A549 (cell line): ENCODE data around the gene ETF1. TPM values are rescaled to one million over a fixed set of nuclear protein-coding genes. Genes with fewer than 3 reads are reported as not detected.
A peak's percentile ranks its signal among the peaks of the same experiment; 100 is the strongest.

Experiments used
- ATAC-seq, 2 experiments: fragments of 200-7000 bp in 1 of 2; fragments of >200 bp in 1 of 2; cut with Nextera tagmentation in 1 of 2; cut with Tn5 transposase in 1 of 2; 3 replicates each; pipeline versions ENCODE4 v1.8.0 to v1.9.1; 2018 to 2020; ENCODE audit warnings: mild to moderate bottlenecking in 1 of 2, moderate library complexity in 1 of 2
- CTCF ChIA-PET: fragments of 300-600 bp; sonication (Branson Sonifier 250); formaldehyde crosslinking; extraction: SDS; loops from one replicate; lab custom pipeline; 2021; ENCODE audit warnings: antibody characterized with exemption, inconsistent platforms; lab: Yijun Ruan, JAX
- POLR2A ChIA-PET: fragments of 350-600 bp; formaldehyde crosslinking; extraction: SDS; loops from one replicate; lab custom pipeline; 2021; ENCODE audit warnings: antibody characterized with exemption, inconsistent platforms; lab: Yijun Ruan, JAX
- DNase-seq, 2 experiments: peaks; one replicate each; pipeline versions ENCODE4 v3.0.0 to v3.0.0-alpha.2; 2011 to 2016; ENCODE audit warnings: low read depth in 1 of 2, low spot score in 1 of 2
- FAIRE-seq: peaks from 2 replicates; lab custom pipeline; 2011; peaks lifted over from hg19 to GRCh38; lab: Jason Lieb, UNC
- H3K27ac ChIP-seq, 2 experiments: fragments of >200 bp; sonication (Bioruptor Twin); formaldehyde crosslinking; 3 replicates each; pipeline ENCODE4 v1.5.1; 2016 to 2017
- H3K4me1 ChIP-seq: fragments of >200 bp; sonication (Bioruptor Twin); formaldehyde crosslinking; 3 replicates; pipeline ENCODE4 v1.6.1; 2016
- H3K4me2 ChIP-seq: fragments of >200 bp; sonication (Bioruptor Twin); formaldehyde crosslinking; 3 replicates; pipeline ENCODE4 v1.6.1; 2016
- H3K4me3 ChIP-seq: fragments of >200 bp; sonication (Bioruptor Twin); formaldehyde crosslinking; 3 replicates; pipeline ENCODE4 v1.5.1; 2016
- H3K9me3 ChIP-seq: fragments of >200 bp; sonication (Bioruptor Twin); formaldehyde crosslinking; 3 replicates; pipeline ENCODE4 v1.6.1; 2016
- CBX2 ChIP-seq: fragments of 200-600 bp; sonication (generic); IDR thresholded peaks from 2 replicates; pipeline ENCODE4 v1.6.1; 2016; ENCODE audit warnings: low read depth, mild to moderate bottlenecking, borderline replicate concordance
- EHF ChIP-seq: fragments of 250-450 bp; sonication (Bioruptor Pico); IDR thresholded peaks from 2 replicates; pipeline ENCODE4 v1.5.0; 2020; ENCODE audit warnings: mild to moderate bottlenecking
- FOXS1 ChIP-seq: fragments of 250-450 bp; sonication (Bioruptor Pico); IDR thresholded peaks from 2 replicates; pipeline ENCODE4 v1.5.0; 2020; ENCODE audit warnings: mild to moderate bottlenecking, moderate library complexity
- GATA3 ChIP-seq: IDR thresholded peaks from 2 replicates; pipeline ENCODE4 v1.6.1; 2012; ENCODE audit warnings: borderline replicate concordance
- HDAC2 ChIP-seq: fragments of 200-600 bp; sonication (generic); IDR thresholded peaks from 2 replicates; pipeline ENCODE4 v1.6.1; 2016
- HEYL ChIP-seq: fragments of 250-450 bp; sonication (Bioruptor Pico); IDR thresholded peaks from 2 replicates; pipeline ENCODE4 v1.8.0; 2021; ENCODE audit warnings: mild to moderate bottlenecking, moderate library complexity
- HOXA7 ChIP-seq: fragments of 250-450 bp; sonication (Bioruptor Pico); IDR thresholded peaks from 2 replicates; pipeline ENCODE4 v1.5.0; 2020; ENCODE audit warnings: mild to moderate bottlenecking, moderate library complexity
- HOXB5 ChIP-seq: fragments of 250-450 bp; sonication (Bioruptor Pico); IDR thresholded peaks from 2 replicates; pipeline ENCODE4 v1.5.0; 2020; ENCODE audit warnings: mild to moderate bottlenecking, moderate library complexity
- JUN ChIP-seq, 2 experiments: fragments of >200 bp; sonication (Bioruptor Twin); formaldehyde crosslinking; IDR thresholded peaks; 2 replicates in 1 of 2; 3 replicates in 1 of 2; pipeline ENCODE4 v1.6.1; 2016 to 2017
- JUNB ChIP-seq: fragments of >200 bp; sonication (Bioruptor Twin); formaldehyde crosslinking; IDR thresholded peaks from 2 replicates; pipeline ENCODE4 v1.6.1; 2016
- KDM5A ChIP-seq: fragments of 200-600 bp; sonication (generic); IDR thresholded peaks from 2 replicates; pipeline ENCODE4 v1.6.1; 2016; ENCODE audit warnings: antibody characterized with exemption, mild to moderate bottlenecking
- MAFK ChIP-seq: fragments of 450-650 bp; IDR thresholded peaks from 2 replicates; pipeline ENCODE4 v1.6.1; 2014; ENCODE audit not compliant: partially characterized antibody
- MYC ChIP-seq: IDR thresholded peaks from 2 replicates; pipeline ENCODE4 v1.6.1; 2012; ENCODE audit warnings: mild to moderate bottlenecking, inconsistent platforms, low read length, improper control_type of control experiment, borderline replicate concordance
- NPAS2 ChIP-seq: fragments of 250-450 bp; sonication (Bioruptor Pico); IDR thresholded peaks from 2 replicates; pipeline ENCODE4 v1.8.0; 2022; ENCODE audit warnings: mild to moderate bottlenecking, moderate library complexity, borderline replicate concordance
- POLR2A ChIP-seq: IDR thresholded peaks from 2 replicates; pipeline ENCODE4 v1.6.1; 2012; ENCODE audit warnings: mild to moderate bottlenecking, low read length
- RCOR1 ChIP-seq: fragments of 150-350 bp; IDR thresholded peaks from 2 replicates; pipeline ENCODE4 v1.6.1; 2014; ENCODE audit warnings: antibody characterized with exemption, low read length, low read depth
- RFX5 ChIP-seq: fragments of 450-650 bp; IDR thresholded peaks from 2 replicates; pipeline ENCODE4 v1.7.1; 2014; ENCODE audit warnings: antibody characterized with exemption, mild to moderate bottlenecking, moderate library complexity
- RNF2 ChIP-seq: fragments of 200-600 bp; sonication (generic); IDR thresholded peaks from 2 replicates; pipeline ENCODE4 v1.6.1; 2016; ENCODE audit warnings: low read depth, mild to moderate bottlenecking, antibody characterized with exemption, moderate library complexity, borderline replicate concordance
- SMC3 ChIP-seq: fragments of >200 bp; sonication (Bioruptor Twin); formaldehyde crosslinking; IDR thresholded peaks from 3 replicates; pipeline ENCODE4 v1.6.1; 2018; ENCODE audit warnings: inconsistent platforms
- TFCP2L1 ChIP-seq: fragments of 250-450 bp; sonication (Bioruptor Pico); IDR thresholded peaks from 2 replicates; pipeline ENCODE4 v1.5.0; 2021; ENCODE audit warnings: mild to moderate bottlenecking
- TP53 ChIP-seq: fragments of 250-450 bp; sonication (Bioruptor Pico); IDR thresholded peaks from 2 replicates; pipeline ENCODE4 v1.5.0; 2021; ENCODE audit warnings: mild to moderate bottlenecking, moderate library complexity
- ZC3H11A ChIP-seq: fragments of 450-650 bp; IDR thresholded peaks from 2 replicates; pipeline ENCODE4 v1.6.1; 2014; ENCODE audit warnings: antibody characterized with exemption, mild to moderate bottlenecking
- ZNF302 ChIP-seq: fragments of 250-450 bp; sonication (Bioruptor Pico); IDR thresholded peaks from 2 replicates; pipeline ENCODE4 v1.9.0; 2021; ENCODE audit warnings: inconsistent platforms, mild to moderate bottlenecking, moderate library complexity
- WGBS: methylation state at CpG from one replicate; pipeline ENCODE4 v1.1.6; 2017; ENCODE audit errors: missing lambda C conversion rate; 5-methylcytosine and 5-hydroxymethylcytosine counted together
- polyA plus RNA-seq, 4 experiments: library from polyadenylated mRNA; depleted of rRNA in 3 of 4; stranded (reverse); fragments of >200 nt; fragmentation: RNase III in 1 of 4; extraction: RNeasy Plus Mini Kit Qiagen cat#74134 plus additional on column Dnase treatment in 1 of 4; gene quantifications; 2 replicates in 3 of 4; 3 replicates in 1 of 4; pipeline ENCODE4 v1.2.3, GENCODE V29; 2011 to 2017
- TF ChIP-seq, protein P1 (sequence below): fragments of 200-600 bp; sonication (generic); IDR thresholded peaks from 2 replicates; pipeline ENCODE4 v1.6.1; 2016; ENCODE audit warnings: antibody characterized with exemption, mild to moderate bottlenecking, moderate library complexity
- TF ChIP-seq, protein P2 (sequence below): IDR thresholded peaks from 2 replicates; pipeline ENCODE4 v1.6.1; 2012
- TF ChIP-seq, protein P3 (sequence below): fragments of >200 bp; sonication (Bioruptor Twin); formaldehyde crosslinking; IDR thresholded peaks from 3 replicates; pipeline ENCODE4 v1.5.1; 2016
- TF ChIP-seq, protein P4 (sequence below): IDR thresholded peaks from 2 replicates; pipeline ENCODE4 v1.6.1; 2012
- TF ChIP-seq, protein P5 (sequence below): fragments of 450-650 bp; IDR thresholded peaks from 2 replicates; pipeline ENCODE4 v1.6.1; 2014; ENCODE audit warnings: antibody characterized with exemption

The ETF1 gene
- polyA plus RNA-seq, 2 of the 4 experiments (the other 2 are of a cell fraction), result 119 to 161 TPM

DNA sequence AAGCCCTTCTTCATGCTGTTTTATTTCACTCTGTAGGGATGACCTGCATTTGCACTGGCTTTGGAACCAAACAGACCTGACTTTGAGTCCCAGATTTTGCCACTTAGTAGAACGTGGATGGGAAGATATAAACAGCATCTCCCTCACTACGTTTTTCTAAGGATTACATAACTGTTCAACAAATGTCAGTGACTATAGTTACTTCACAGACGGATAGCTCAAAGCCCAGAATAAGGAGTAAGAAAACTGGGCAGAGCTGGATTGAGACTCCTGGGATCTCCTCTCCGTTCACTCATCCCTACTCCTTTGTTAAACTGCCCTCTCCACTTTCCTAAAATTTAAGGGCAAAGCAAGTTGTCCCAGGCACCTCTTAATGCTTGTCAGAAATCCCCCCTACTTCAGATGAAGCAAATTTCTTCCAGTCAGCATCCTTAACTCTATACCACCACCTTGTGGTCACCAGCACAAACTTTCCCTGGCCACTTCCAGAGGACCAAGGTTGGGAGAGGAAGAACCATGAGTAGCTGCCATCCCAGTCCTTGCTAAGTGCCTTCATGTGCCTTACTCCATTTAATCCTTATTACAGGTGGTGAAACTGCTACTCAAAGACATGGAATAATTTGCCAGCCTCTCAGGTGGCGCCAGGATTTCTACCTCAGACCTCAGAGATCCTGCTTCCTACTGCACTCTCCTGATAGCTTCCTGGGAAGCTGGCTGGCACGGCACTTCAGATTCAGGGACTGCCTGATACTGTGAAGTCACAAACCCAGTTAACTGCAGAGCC, 39.4 kb downstream of the ETF1 start (continued):
- TF ChIP-seq, protein P1, sequence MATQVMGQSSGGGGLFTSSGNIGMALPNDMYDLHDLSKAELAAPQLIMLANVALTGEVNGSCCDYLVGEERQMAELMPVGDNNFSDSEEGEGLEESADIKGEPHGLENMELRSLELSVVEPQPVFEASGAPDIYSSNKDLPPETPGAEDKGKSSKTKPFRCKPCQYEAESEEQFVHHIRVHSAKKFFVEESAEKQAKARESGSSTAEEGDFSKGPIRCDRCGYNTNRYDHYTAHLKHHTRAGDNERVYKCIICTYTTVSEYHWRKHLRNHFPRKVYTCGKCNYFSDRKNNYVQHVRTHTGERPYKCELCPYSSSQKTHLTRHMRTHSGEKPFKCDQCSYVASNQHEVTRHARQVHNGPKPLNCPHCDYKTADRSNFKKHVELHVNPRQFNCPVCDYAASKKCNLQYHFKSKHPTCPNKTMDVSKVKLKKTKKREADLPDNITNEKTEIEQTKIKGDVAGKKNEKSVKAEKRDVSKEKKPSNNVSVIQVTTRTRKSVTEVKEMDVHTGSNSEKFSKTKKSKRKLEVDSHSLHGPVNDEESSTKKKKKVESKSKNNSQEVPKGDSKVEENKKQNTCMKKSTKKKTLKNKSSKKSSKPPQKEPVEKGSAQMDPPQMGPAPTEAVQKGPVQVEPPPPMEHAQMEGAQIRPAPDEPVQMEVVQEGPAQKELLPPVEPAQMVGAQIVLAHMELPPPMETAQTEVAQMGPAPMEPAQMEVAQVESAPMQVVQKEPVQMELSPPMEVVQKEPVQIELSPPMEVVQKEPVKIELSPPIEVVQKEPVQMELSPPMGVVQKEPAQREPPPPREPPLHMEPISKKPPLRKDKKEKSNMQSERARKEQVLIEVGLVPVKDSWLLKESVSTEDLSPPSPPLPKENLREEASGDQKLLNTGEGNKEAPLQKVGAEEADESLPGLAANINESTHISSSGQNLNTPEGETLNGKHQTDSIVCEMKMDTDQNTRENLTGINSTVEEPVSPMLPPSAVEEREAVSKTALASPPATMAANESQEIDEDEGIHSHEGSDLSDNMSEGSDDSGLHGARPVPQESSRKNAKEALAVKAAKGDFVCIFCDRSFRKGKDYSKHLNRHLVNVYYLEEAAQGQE, result no peak
- no peak for TF ChIP-seq HOXA7 (CRISPR knock-in tag)
- TF ChIP-seq, protein P2, sequence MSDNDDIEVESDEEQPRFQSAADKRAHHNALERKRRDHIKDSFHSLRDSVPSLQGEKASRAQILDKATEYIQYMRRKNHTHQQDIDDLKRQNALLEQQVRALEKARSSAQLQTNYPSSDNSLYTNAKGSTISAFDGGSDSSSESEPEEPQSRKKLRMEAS, result no peak
- TF ChIP-seq HDAC2, result no peak
- TF ChIP-seq, protein P3, sequence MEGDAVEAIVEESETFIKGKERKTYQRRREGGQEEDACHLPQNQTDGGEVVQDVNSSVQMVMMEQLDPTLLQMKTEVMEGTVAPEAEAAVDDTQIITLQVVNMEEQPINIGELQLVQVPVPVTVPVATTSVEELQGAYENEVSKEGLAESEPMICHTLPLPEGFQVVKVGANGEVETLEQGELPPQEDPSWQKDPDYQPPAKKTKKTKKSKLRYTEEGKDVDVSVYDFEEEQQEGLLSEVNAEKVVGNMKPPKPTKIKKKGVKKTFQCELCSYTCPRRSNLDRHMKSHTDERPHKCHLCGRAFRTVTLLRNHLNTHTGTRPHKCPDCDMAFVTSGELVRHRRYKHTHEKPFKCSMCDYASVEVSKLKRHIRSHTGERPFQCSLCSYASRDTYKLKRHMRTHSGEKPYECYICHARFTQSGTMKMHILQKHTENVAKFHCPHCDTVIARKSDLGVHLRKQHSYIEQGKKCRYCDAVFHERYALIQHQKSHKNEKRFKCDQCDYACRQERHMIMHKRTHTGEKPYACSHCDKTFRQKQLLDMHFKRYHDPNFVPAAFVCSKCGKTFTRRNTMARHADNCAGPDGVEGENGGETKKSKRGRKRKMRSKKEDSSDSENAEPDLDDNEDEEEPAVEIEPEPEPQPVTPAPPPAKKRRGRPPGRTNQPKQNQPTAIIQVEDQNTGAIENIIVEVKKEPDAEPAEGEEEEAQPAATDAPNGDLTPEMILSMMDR, result peak; percentile 84
- TF ChIP-seq SMC3, result peak; percentile 70
- no peak for TF ChIP-seq TFCP2L1 (CRISPR knock-in tag)
- no peak for TF ChIP-seq RNF2
- TF ChIP-seq, all 56 proteins: peak for 5

DNA sequence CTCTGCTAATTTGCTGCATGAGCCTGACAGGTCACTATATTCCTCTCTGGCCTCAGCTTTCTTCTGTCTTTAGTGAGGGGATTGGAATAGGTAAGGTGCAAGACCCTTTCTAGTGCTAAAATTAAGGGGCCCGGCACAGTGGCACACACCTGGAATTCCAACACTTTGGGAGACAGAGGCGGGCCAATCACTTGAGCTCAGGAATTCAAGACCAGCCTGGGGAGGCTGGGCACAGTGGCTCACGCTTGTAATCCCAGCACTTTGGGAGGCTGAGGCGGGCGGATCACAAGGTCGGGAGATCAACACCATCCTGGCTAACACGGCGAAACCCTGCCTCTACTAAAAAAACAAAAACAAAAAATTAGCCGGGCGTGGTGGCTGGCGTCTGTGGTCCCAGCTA, 40.5 kb downstream of the ETF1 start:
- no peak overlapping the region for H3K4me2 ChIP-seq
- H3K9me3 ChIP-seq, result no peaks in the 10 kb centered on the region
- POLR2A ChIA-PET, result interaction anchor here (0.6 to 4.1 kb wide), 3 partner anchors 37 to 763 kb away, joined by 3 to 34 read pairs (median 5); partner anchors contain the start of gene EGR1
- DNase-seq (no peak), FAIRE-seq (no peak), ATAC-seq (no peak)
- CTCF ChIA-PET, result interaction anchor here (0.6 to 15.2 kb wide), 13 partner anchors 9 to 324 kb away, joined by 4 to 203 read pairs (median 21); partner anchors contain the start of genes BRD8, EGR1 and KIF20A
- H3K27ac ChIP-seq, result no peak overlapping the region
- WGBS, result 93% methylated on average over 11 of the region's 11 CpGs
- peaks cover 21% of the 10 kb centered on the region; the same call in 2 of the 3 replicates for H3K4me1 ChIP-seq
- H3K4me3 ChIP-seq, result no peak overlapping the region
- no peak for TF ChIP-seq RCOR1
- no peak for TF ChIP-seq FOXS1
- TF ChIP-seq GATA3, result no peak
- no peak for TF ChIP-seq RNF2
- TF ChIP-seq CBX2, result no peak
- TF ChIP-seq KDM5A, result no peak
- TF ChIP-seq, protein P4, sequence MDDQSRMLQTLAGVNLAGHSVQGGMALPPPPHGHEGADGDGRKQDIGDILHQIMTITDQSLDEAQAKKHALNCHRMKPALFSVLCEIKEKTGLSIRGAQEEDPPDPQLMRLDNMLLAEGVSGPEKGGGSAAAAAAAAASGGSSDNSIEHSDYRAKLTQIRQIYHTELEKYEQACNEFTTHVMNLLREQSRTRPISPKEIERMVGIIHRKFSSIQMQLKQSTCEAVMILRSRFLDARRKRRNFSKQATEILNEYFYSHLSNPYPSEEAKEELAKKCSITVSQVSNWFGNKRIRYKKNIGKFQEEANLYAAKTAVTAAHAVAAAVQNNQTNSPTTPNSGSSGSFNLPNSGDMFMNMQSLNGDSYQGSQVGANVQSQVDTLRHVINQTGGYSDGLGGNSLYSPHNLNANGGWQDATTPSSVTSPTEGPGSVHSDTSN, result no peak
- TF ChIP-seq HOXB5, result no peak
- TF ChIP-seq HOXA7 (CRISPR knock-in tag), result no peak
- TF ChIP-seq NPAS2, result no peak
- no peak for TF ChIP-seq SMC3

DNA sequence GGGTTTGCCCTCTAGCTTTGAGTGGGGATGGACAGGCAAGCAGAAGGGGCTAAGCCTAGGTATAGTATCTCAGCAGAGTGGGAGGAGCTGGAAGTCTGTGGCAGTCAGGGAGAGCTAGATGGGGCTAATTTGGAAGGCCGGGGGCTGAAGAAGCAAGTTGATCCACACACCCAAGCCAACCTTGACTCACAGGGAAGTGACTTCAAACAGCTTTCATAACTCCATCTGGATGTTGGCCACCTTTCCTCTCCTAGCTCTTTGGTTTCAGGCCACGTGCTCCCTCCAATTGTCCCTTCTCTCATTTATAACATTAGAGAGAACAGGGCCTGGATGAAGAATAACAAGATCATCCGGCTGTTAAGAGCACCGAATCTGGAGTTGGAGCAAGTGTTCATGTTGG, 40.9 kb downstream of the ETF1 start:
- H3K9me3 ChIP-seq, result no peaks in the 10 kb centered on the region
- no peak for FAIRE-seq
- no peak overlapping the region for H3K4me3 ChIP-seq
- no peak overlapping the region for H3K4me2 ChIP-seq
- 83% methylated on average over 4 of the region's 4 CpGs for WGBS
- peaks cover 17% of the 10 kb centered on the region; the same call in 2 of the 3 replicates for H3K4me1 ChIP-seq
- DNase-seq, result no peak
- ChIA-PET POLR2A (interaction anchor here (0.6 to 4.1 kb wide), 3 partner anchors 37 to 763 kb away, joined by 3 to 34 read pairs (median 5); partner anchors contain the start of gene EGR1), CTCF (interaction anchor here (0.6 to 15.2 kb wide), 8 partner anchors 8 to 54 kb away, joined by 4 to 203 read pairs (median 24); partner anchors contain the start of gene EGR1)
- no peak overlapping the region for H3K27ac ChIP-seq
- no peak; a peak in 1 of 6 replicates for ATAC-seq
- TF ChIP-seq HOXA7 (CRISPR knock-in tag) (no peak), MYC (no peak), HEYL (CRISPR knock-in tag) (no peak), JUNB (no peak), ZNF302 (CRISPR knock-in tag) (no peak), RFX5 (no peak), MAFK (no peak), JUN (IDR thresholded peaks at IDR 0.05) (no peak), ZC3H11A (no peak), NPAS2 (no peak), POLR2A (no peak), EHF (CRISPR knock-in tag) (no peak), TP53 (CRISPR knock-in tag) (no peak)
- TF ChIP-seq, protein P5, sequence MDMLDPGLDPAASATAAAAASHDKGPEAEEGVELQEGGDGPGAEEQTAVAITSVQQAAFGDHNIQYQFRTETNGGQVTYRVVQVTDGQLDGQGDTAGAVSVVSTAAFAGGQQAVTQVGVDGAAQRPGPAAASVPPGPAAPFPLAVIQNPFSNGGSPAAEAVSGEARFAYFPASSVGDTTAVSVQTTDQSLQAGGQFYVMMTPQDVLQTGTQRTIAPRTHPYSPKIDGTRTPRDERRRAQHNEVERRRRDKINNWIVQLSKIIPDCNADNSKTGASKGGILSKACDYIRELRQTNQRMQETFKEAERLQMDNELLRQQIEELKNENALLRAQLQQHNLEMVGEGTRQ, result no peak
